H9 (cell line): ENCODE data around the gene MEGF8. TPM values are rescaled to one million over a fixed set of nuclear protein-coding genes. Genes with fewer than 3 reads are reported as not detected.

Source experiments
- DNase-seq: peaks from one replicate; pipeline ENCODE4 v3.0.0-alpha.2; 2017
- H2AFZ ChIP-seq: one replicate; pipeline ENCODE4 v1.6.1; 2013; ENCODE audit warnings: mild to moderate bottlenecking, low read length, control low read depth, moderate library complexity
- H2AK5ac ChIP-seq: 2 replicates; pipeline ENCODE4 v1.6.1; 2013; ENCODE audit warnings: low read length, control low read depth, mixed read lengths; ENCODE audit not compliant: insufficient read length
- H2BK120ac ChIP-seq: one replicate; pipeline ENCODE4 v1.6.1; 2013; ENCODE audit warnings: low read depth, mild to moderate bottlenecking, low read length, control low read depth, inconsistent platforms; ENCODE audit not compliant: poor library complexity, severe bottlenecking
- H2BK12ac ChIP-seq: 2 replicates; pipeline ENCODE4 v1.6.1; 2013; ENCODE audit warnings: low read length, control low read depth, mixed read lengths, low read depth; ENCODE audit not compliant: insufficient read length
- H2BK15ac ChIP-seq: 2 replicates; pipeline ENCODE4 v1.6.1; 2013; ENCODE audit warnings: low read depth, low read length, control low read depth
- H2BK20ac ChIP-seq: one replicate; pipeline ENCODE4 v1.6.1; 2013; ENCODE audit warnings: low read depth, mild to moderate bottlenecking, low read length, control low read depth, inconsistent platforms; ENCODE audit not compliant: poor library complexity, severe bottlenecking
- H2BK5ac ChIP-seq: 2 replicates; pipeline ENCODE4 v1.6.1; 2013; ENCODE audit warnings: low read length, control low read depth, mixed read lengths; ENCODE audit not compliant: insufficient read length
- H3K14ac ChIP-seq: 2 replicates; pipeline ENCODE4 v1.6.1; 2013; ENCODE audit warnings: low read length, control low read depth; ENCODE audit not compliant: insufficient read depth
- H3K18ac ChIP-seq: 2 replicates; pipeline ENCODE4 v1.6.1; 2013; ENCODE audit warnings: low read depth, mild to moderate bottlenecking, mixed read lengths, low read length, control low read depth; ENCODE audit not compliant: insufficient read length
- H3K23ac ChIP-seq: 2 replicates; pipeline ENCODE4 v1.6.1; 2013; ENCODE audit warnings: low read length, control low read depth, mixed read lengths, low read depth; ENCODE audit not compliant: insufficient read length
- H3K23me2 ChIP-seq: 2 replicates; pipeline ENCODE4 v1.6.1; 2013; ENCODE audit warnings: low read depth, mild to moderate bottlenecking, mixed read lengths, low read length, control low read depth; ENCODE audit not compliant: insufficient read length, poor library complexity, severe bottlenecking
- H3K27ac ChIP-seq: 2 replicates; pipeline ENCODE4 v1.5.1; 2013; ENCODE audit warnings: low read length, control low read depth, mixed read lengths, low read depth; ENCODE audit not compliant: insufficient read length
- H3K27me3 ChIP-seq: 2 replicates; pipeline ENCODE4 v1.6.1; 2013; ENCODE audit warnings: low read length, control low read depth, inconsistent platforms; ENCODE audit not compliant: insufficient read depth
- H3K4ac ChIP-seq: 2 replicates; pipeline ENCODE4 v1.6.1; 2013; ENCODE audit warnings: low read depth, mild to moderate bottlenecking, control low read depth, inconsistent platforms, low read length, moderate library complexity
- H3K4me1 ChIP-seq: 2 replicates; pipeline ENCODE4 v1.6.1; 2013; ENCODE audit warnings: low read length, control low read depth, inconsistent platforms; ENCODE audit not compliant: insufficient read depth
- H3K4me2 ChIP-seq: 2 replicates; pipeline ENCODE4 v1.6.1; 2013; ENCODE audit warnings: low read length, control low read depth, mixed read lengths; ENCODE audit not compliant: insufficient read length, insufficient read depth
- H3K56ac ChIP-seq: 2 replicates; pipeline ENCODE4 v1.6.1; 2013; ENCODE audit warnings: low read depth, mild to moderate bottlenecking, mixed read lengths, low read length, control low read depth; ENCODE audit not compliant: insufficient read length
- H3K79me1 ChIP-seq: 2 replicates; pipeline ENCODE4 v1.6.1; 2013; ENCODE audit warnings: low read depth, mild to moderate bottlenecking, moderate library complexity, low read length, control low read depth, inconsistent platforms; ENCODE audit not compliant: insufficient read depth, poor library complexity, severe bottlenecking
- H3K79me2 ChIP-seq: 2 replicates; pipeline ENCODE4 v1.6.1; 2013; ENCODE audit warnings: low read length, control low read depth, inconsistent platforms; ENCODE audit not compliant: insufficient read depth
- H3K9ac ChIP-seq: 2 replicates; pipeline ENCODE4 v1.6.1; 2013; ENCODE audit warnings: low read length, control low read depth, mixed read lengths; ENCODE audit not compliant: insufficient read length; ENCODE audit errors: extremely low read depth
- H3K9me3 ChIP-seq: one replicate; pipeline ENCODE4 v1.6.1; 2013; ENCODE audit warnings: low read depth, low read length, inconsistent platforms; ENCODE audit not compliant: control insufficient read depth
- H3T11ph ChIP-seq: one replicate; pipeline ENCODE4 v1.6.1; 2013; ENCODE audit warnings: mild to moderate bottlenecking, low read length, control low read depth, inconsistent platforms
- H4K20me1 ChIP-seq: one replicate; pipeline ENCODE4 v1.6.1; 2013; ENCODE audit not compliant: control insufficient read depth, insufficient read length, insufficient read depth
- H4K5ac ChIP-seq: 2 replicates; pipeline ENCODE4 v1.6.1; 2013; ENCODE audit warnings: low read depth, mild to moderate bottlenecking, mixed read lengths, low read length, control low read depth; ENCODE audit not compliant: insufficient read length
- H4K8ac ChIP-seq: replicated peaks from 2 replicates; pipeline ENCODE4 v1.6.1; 2013; ENCODE audit warnings: low read length, control low read depth, mixed read lengths, low read depth; ENCODE audit not compliant: insufficient read length
- H4K91ac ChIP-seq: 2 replicates; pipeline ENCODE4 v1.6.1; 2013; ENCODE audit warnings: low read depth, mild to moderate bottlenecking, moderate library complexity, mixed read lengths, low read length, control low read depth; ENCODE audit not compliant: insufficient read length
- H3K27ac Mint-ChIP-seq, 3 experiments: 2 replicates in 2 of 3; 3 replicates in 1 of 3; pipeline ENCODE4 v1.8.0; 2020 to 2021; ENCODE audit warnings: mixed read lengths in 3 of 3, mild to moderate bottlenecking in 1 of 3, moderate library complexity in 1 of 3
- H3K27me3 Mint-ChIP-seq: 2 replicates; pipeline ENCODE4 v1.8.0; 2021; ENCODE audit warnings: low read depth, mild to moderate bottlenecking, moderate library complexity, mixed read lengths
- H3K36me3 Mint-ChIP-seq, 3 experiments: 2 replicates in 2 of 3; 3 replicates in 1 of 3; pipeline ENCODE4 v1.8.0; 2020 to 2021; ENCODE audit warnings: low read depth in 3 of 3, mixed read lengths in 3 of 3; ENCODE audit not compliant: insufficient read depth in 1 of 3
- H3K4me1 Mint-ChIP-seq, 2 experiments: 2 replicates each; pipeline ENCODE4 v1.8.0; 2020; ENCODE audit warnings: mixed read lengths in 2 of 2
- H3K4me3 Mint-ChIP-seq, 2 experiments: 2 replicates in 1 of 2; 3 replicates in 1 of 2; pipeline ENCODE4 v1.8.0; 2020 to 2021; ENCODE audit warnings: mild to moderate bottlenecking in 2 of 2, mixed read lengths in 2 of 2, moderate library complexity in 1 of 2
- H3K9me3 Mint-ChIP-seq, 2 experiments: 2 replicates in 1 of 2; 3 replicates in 1 of 2; pipeline ENCODE4 v1.8.0; 2020; ENCODE audit warnings: mild to moderate bottlenecking in 2 of 2, mixed read lengths in 2 of 2, moderate library complexity in 1 of 2
- CTCF ChIP-seq: fragments of 200-600 bp; sonication (generic); conservative IDR thresholded peaks from 3 replicates; pipeline ENCODE4 v1.8.0; 2021; ENCODE audit warnings: antibody characterized with exemption, mild to moderate bottlenecking
- WGBS: extraction: QIAGEN DNeasy Blood & Tissue Kit; methylation state at CpG from one replicate; pipeline ENCODE4 v1.1.7; 2013; ENCODE audit warnings: missing lambda C conversion rate, low lambda C conversion rate, mixed read lengths; ENCODE audit not compliant: insufficient read length; ENCODE audit errors: extremely low coverage; 5-methylcytosine and 5-hydroxymethylcytosine counted together
- total RNA-seq: library from RNA; stranded (reverse); gene quantifications from 2 replicates; pipeline ENCODE4 v1.2.1, GENCODE V29; 2021

Gene MEGF8
- total RNA-seq, 1 experiment from 2014 or later = 28.4 TPM

- no CpG with 5 or more reads among the region's 6 CpGs for WGBS
- H3K27me3 Mint-ChIP-seq = no peaks in the 10 kb centered on the region
- H2AFZ ChIP-seq = no peak overlapping the region
These were observed 46.1 kb upstream of the MEGF8 start for GRCh38 chr19:42279155-42279901.

More at GRCh38 chr19:42279155-42279901, 46.1 kb upstream of the MEGF8 start:
- Mint-ChIP-seq H3K9me3 (no peaks in the 10 kb centered on the region; a peak in 2 of 5 replicates), H3K4me3 (peak overlapping the region; percentile 66 to 88), H3K36me3 (peaks cover 0 to 10% (median 7%) of the 10 kb centered on the region in 3 experiments; a peak in 5 of 7 replicates), H3K4me1 (peaks cover 27 to 31% of the 10 kb centered on the region in 2 experiments), H3K27ac (peak overlapping the region; percentile 49 to 91 (median 82); a peak in 6 of 7 replicates)
- no peak overlapping the region for H2BK15ac ChIP-seq
- H3K23ac ChIP-seq = no peak overlapping the region
- H3K14ac ChIP-seq = no peak overlapping the region
- no peaks in the 10 kb centered on the region for H3K79me2 ChIP-seq
- no peak overlapping the region for H3K27ac ChIP-seq
- H3K9ac ChIP-seq = no peak overlapping the region
- H3K4ac ChIP-seq = no peak overlapping the region
- no peak overlapping the region for H3T11ph ChIP-seq
- peaks cover 8% of the 10 kb centered on the region; the same call in 1 of the 2 replicates for H3K4me1 ChIP-seq
- no peak overlapping the region for H2BK20ac ChIP-seq
- no peak overlapping the region for H4K5ac ChIP-seq
- H4K20me1 ChIP-seq = peaks cover 3% of the 10 kb centered on the region
- no peaks in the 10 kb centered on the region for H3K79me1 ChIP-seq
- no peaks in the 10 kb centered on the region for H3K27me3 ChIP-seq
- no peak overlapping the region for H2BK12ac ChIP-seq
- no peak overlapping the region for H2BK5ac ChIP-seq
- no peak overlapping the region for H3K56ac ChIP-seq
- H3K4me2 ChIP-seq = peak overlapping the region; percentile 7
- H4K91ac ChIP-seq = no peak overlapping the region
- no peak overlapping the region for H2AK5ac ChIP-seq
- no peaks in the 10 kb centered on the region for H3K9me3 ChIP-seq
- H4K8ac ChIP-seq = no peak overlapping the region
- H2BK120ac ChIP-seq = no peak overlapping the region
- TF ChIP-seq CTCF = no peak
- H3K23me2 ChIP-seq = peaks cover 11% of the 10 kb centered on the region
- peak; percentile 50 for DNase-seq
- H3K18ac ChIP-seq = no peak overlapping the region
